ENCODE measurements around the gene TPH2.

GRCh38 chr12:71900091-71900490 is 38.6 kb upstream of the TPH2 start:
- TF ChIP-seq CTCF (IDR thresholded peaks at IDR 0.05), result peak in 2 of 6 experiments; percentile 20 to 23
- no peak for TF ChIP-seq POLR2A (IDR thresholded peaks at IDR 0.05)

Data from Peyer's patch (tissue), 4 donors.